NCI-H1092 (cell line): ENCODE results near the gene HPS3.
"Not testable (repeated sequence)": the region's sequence is repeated elsewhere in the genome, so short reads cannot be mapped to it uniquely, and the experiment has no call there.

Experiments
- DNase-seq: peaks from one replicate; lab custom pipeline; 2025; lab: John Stamatoyannopoulos, UW

HPS3 gene, protein sequence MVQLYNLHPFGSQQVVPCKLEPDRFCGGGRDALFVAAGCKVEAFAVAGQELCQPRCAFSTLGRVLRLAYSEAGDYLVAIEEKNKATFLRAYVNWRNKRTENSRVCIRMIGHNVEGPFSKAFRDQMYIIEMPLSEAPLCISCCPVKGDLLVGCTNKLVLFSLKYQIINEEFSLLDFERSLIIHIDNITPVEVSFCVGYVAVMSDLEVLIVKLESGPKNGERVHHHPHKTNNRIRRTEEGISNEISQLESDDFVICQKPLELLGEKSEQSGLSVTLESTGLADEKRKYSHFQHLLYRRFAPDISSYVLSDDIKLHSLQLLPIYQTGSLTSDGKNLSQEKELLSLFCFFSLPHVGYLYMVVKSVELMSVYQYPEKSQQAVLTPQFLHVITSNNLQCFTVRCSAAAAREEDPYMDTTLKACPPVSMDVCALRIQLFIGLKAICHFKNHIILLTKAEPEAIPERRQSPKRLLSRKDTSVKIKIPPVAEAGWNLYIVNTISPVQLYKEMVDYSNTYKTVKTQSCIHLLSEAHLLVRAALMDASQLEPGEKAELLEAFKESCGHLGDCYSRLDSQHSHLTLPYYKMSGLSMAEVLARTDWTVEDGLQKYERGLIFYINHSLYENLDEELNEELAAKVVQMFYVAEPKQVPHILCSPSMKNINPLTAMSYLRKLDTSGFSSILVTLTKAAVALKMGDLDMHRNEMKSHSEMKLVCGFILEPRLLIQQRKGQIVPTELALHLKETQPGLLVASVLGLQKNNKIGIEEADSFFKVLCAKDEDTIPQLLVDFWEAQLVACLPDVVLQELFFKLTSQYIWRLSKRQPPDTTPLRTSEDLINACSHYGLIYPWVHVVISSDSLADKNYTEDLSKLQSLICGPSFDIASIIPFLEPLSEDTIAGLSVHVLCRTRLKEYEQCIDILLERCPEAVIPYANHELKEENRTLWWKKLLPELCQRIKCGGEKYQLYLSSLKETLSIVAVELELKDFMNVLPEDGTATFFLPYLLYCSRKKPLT

GRCh38 chr3:149129326-149130205, at the start of gene HPS3:
HPS3 (plus strand) TSS chr3:149129638; CDS start chr3:149129724, 86 bp downstream.
- peak; percentile 83 for DNase-seq

DNA sequence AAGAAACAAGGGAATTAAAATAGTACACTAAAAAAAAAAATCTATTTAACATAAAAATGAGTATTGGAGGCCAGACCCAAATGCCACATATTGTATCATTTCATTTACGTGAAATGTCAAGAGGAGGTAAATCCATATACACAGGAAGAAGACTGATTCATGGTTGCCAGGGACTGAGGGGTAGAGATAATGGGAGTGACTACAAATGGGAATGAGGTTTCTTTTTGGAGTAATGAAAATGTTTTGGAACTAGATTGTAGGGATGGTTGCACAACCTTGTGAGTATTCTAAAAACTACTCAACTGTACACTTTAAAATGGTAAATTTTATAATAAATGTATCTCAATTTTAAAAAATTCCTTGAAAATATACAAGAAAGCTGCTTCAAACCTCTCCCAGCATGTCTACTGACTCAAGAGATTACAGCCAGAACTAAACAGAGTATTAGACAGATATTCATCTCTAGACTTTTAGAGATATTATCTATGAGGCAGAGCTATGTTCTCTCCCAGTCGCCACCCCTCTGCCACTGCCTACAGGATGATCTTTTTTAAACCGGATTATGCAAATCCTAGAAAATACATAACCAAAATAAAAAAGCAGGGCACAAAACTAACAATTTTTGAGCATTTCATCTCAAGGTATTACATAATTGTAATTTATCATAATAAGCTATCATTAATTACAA, 49.3 kb upstream of the HPS3 start:
- no peak for DNase-seq

DNA sequence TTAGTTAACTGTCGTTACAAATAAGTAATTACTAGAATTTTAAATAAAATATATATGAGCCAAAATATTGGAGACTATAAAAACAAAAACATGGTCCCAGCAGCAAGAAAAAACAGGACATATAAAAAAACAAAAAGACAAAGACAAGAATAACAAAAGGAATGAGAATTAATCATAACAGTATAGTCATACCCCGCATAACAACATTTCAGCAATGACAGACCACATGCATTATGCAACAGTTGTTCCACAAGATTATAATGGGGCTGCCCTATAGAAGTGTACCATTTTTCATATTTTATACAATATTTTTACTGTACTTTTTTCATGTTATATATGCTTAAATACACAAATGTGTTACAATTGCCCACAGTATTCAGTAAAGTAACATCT, 48.7 kb upstream of the HPS3 start:
- DNase-seq = no peak

GRCh38 chr3:149081772-149082171, 47.7 kb upstream of the HPS3 start:
- no peak for DNase-seq

GRCh38 chr3:149085828-149086231, 43.6 kb upstream of the HPS3 start:
- no peak for DNase-seq

DNA sequence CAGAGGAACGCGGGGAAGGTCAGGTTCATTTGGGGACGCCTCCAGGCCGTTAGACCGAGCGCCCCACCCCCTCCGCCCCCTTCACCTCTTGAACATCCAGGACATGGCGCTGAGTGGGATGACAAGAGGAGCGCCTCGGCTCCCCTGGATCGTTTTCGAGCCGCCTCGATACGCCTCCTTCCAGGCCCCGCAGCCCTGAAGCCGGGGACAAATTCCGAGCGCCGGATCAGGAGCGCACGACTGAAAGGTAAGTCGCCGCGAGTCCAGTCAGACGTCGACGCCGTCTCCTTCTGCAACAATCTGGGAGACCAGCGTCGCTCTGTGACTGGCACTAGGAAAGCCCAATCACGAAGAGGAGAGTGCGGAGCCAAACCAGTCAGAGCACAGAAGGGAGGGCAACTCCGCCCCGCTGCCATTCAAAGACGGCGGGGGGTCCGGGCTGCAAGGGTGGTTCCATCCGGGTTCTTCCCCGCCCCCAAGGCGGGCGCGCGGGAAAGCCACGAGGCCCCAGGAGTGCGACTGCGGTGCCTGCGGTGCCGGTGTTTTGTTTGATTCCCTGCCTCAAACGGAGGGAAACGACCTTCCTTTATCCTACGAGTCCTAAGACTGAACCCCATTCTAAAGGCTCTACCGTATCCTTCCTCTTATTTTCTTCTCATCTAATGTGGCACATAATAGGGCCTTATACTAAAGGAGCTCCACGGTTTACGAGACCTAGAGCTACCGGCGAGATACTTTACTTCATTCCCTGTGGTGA, 43.0 kb upstream of the HPS3 start, which contains the start of gene HLTF:
Gene HLTF, minus strand, starts transcription at position 302 of the 757 bp plus-strand sequence. Its CDS starts 197 bp downstream, at position 105.
- DNase-seq = peak; percentile 95

DNA sequence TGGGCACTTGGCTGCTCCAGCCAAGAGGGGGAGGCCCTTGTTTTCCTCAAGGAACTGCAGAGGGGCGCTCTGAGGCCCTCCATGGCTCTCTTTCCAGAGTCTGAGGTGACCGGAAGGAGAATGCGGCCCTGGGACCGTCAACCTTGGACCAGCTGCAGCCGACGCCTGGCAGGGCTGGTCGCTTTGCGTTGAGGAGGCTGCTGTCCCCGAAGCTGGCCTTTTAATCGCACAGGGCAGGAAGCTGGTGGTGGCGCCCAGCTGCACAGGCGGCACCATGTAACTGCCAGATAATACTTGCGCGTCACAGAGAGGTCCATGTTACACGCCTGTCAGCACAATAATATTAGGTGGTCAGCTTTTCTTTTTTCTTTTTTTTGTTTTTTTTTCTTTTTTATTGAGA, 42.2 kb upstream of the HPS3 start:
- no peak for DNase-seq

DNA sequence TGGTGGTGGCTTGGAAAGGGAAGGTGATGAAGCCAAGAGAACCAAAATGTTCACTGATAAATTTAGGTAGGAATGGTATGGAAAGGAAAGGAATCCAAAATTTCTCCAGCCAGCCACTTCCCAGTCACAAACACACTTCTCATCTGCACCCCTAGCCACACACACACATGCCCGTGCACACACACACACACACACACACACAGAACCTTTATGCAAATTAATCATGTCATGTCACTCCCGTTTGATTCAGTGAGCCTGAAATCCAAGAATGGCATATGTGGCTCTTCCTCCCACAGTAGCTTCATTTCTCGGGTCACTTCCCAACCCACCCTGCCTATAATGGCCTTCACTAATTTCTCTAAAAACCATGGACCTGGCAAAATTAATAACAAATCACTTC, 40.0 kb upstream of the HPS3 start:
- no peak for DNase-seq

DNA sequence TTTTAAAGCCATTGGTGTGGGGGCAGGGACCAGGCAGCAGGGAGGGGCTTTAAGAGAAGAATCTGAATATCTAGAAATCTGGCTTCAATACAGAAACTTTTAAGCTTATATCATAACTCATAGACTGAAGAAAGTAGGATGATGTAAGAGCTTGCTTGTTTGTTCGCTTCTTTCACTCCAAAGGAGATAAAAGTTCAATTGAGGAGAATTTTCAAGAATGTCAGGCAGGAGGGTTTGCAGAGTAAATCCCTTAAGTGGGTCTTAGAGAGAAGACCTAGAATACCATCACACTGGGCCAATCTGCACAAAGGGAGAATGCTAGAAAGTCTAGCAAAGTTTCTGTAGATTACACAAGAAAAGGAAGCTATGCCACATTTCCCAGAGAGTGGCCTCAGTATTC, 39.0 kb upstream of the HPS3 start:
- DNase-seq = no peak

DNA sequence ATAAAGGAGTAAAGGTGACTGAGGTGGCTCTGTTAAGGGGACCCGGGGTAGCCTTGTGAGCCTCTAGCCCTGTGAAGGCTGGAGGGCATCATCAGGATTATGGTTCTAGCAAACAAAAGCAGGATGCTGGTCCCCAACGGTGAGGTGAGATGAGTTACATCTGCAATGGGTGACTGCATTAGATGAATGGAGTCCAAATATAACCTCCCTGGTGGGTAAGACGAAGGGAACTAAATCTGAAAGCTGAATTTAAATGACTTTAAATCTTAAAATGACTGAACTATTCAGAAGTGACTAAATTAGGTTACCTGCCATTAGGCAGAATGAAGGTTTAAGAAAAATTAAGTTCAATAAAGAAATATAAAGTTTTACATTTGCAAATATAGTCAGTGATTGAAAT, 38.5 kb upstream of the HPS3 start:
- DNase-seq = no peak

GRCh38 chr3:149091983-149092382, 37.5 kb upstream of the HPS3 start:
- peak; percentile 2 for DNase-seq

DNA sequence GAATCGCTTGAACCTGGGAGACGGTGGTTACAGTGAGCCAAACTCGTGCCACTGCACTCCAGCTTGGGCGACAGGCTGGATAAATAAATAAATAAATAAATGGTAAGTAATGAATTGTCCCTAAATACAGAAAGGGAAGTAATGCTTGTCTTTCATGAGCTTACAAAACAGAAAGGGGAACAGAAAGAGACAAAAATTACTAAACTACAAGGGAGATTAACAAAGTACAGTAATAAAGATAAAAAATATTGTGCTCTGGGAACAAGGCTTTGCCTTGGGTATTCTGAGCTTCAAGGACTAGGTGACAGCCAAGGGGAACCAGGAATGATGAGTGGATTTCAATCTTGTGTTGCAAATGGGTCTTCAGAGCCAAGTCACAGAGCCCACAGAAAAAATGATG, 34.0 kb upstream of the HPS3 start:
- no peak for DNase-seq

DNA sequence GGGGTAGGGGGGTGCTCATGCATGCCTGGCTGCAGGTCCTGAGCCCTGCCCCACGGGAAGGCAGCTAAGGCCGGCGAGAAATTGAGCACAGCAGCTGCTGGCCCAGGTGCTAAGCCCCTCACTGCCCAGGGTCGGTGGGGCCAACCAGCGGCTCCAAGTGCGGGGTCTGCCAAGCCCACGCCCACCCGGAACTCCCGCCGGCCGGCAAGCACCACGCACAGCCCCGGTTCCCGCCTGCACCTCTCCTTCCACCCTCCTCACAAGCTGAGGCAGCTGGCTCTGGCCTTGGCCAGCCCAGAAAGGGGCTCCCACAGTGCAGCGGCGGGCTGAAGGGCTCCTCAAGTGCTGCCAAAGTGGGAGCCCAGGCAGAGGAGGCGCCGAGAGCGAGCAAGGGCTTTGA, 31.5 kb upstream of the HPS3 start:
- not testable (repeated sequence) for DNase-seq

DNA sequence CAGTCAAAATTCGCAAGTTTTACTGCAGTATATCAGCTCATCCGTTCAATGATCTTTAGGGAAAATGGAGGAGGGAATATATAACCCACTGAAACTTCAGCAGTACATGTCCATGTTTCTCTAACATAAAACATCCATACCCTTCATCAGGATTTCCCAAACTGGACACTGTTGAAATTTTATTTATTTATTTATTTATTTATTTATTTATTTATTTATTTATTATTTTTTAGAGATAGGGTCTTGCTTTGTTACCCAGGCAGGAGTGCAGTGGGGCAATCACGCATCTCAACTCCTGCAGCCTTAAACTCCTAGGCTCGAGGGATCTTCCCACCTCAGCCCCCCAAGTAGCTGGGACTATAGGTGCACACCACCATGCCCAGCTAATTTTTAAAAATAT, 28.3 kb upstream of the HPS3 start:
- no peak for DNase-seq

GRCh38 chr3:149101641-149102040, 27.8 kb upstream of the HPS3 start:
- DNase-seq = no peak

GRCh38 chr3:149104484-149104883, 25.0 kb upstream of the HPS3 start:
- no peak for DNase-seq

- DNase-seq = no peak
Measured at GRCh38 chr3:149114458-149114857, 15.0 kb upstream of the HPS3 start.

DNA sequence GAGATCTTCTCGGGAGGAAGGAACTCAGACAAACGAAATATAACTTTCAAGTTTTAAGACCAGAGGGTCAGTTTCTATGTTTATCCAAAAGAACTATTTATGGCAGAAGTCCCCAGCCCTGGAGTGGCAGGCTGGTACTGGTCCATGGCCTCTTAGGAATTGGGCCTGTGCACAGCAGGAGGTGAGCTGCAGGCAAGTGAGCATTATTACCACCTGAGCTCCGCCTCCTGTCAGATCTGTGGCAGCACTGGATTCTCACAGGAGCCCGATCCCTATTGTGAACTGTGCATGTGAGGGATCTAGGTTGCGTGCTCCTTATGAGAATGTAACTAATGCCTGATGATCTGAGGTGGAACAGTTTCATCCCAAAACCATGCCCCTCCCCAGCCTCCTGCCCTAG, 14.3 kb upstream of the HPS3 start:
- DNase-seq = no peak

DNA sequence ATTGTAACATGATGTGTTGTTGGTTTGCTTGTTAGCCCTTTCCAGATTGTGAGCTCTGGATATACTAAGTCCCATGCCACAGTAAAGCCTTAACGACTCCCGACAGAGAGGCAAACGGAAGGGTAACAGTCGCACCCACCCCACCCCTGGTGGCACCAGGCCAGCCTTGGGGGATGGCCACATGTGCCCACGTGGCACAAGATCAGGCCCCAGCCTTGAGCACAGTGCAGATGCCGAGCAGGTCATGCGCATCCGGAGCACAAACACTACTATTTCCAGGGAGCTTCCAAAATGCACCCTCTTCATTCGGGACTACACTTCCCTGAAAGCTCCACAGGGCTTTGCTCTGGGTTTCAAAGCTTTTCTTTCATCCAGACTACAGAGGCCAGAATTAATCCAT, 10.7 kb upstream of the HPS3 start:
- DNase-seq = no peak

DNA sequence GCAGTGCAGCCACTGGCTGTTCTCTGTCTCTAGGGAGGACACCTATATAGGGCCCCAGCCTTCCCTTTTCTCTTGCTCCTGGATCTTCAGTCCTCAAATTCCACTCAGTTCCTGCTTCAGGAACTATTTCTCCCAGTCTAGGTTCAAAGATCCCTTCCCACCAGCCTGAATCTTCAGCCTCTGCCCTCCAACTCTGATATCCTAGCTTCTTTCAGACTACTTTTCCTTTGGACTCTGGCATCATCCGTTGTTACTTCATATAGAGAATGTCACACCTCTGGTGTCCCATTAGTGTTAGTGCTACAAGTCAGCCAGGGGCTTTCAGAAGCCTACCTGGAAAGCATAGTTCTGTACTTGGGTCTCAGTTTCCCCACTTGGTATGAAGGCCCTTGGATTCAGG, 10.0 kb upstream of the HPS3 start:
- DNase-seq = no peak
